Gastroesophageal sphincter (tissue), 4 donors: ENCODE results near the gene NKAIN2. TPM values are rescaled to one million over a fixed set of nuclear protein-coding genes. Genes with fewer than 3 reads are reported as not detected.

Source experiments
- ATAC-seq: fragments of 150-250 bp; one replicate; pipeline ENCODE4 v1.9.1; 2016; ENCODE audit warnings: mild to moderate bottlenecking, moderate library complexity
- H3K27ac ChIP-seq, 4 donors: fragments of 200-600 bp; sonication (generic) in 3 of 4; 1 replicate in 3 of 4; 2 replicates in 1 of 4; pipeline ENCODE4 v1.5.1; 2016 to 2019
- H3K27me3 ChIP-seq: fragments of 200-600 bp; sonication (generic); one replicate; pipeline ENCODE4 v1.5.1; 2019
- H3K36me3 ChIP-seq, 2 donors: fragments of 200-600 bp; sonication (generic); one replicate each; pipeline ENCODE4 v1.5.1; 2019; ENCODE audit warnings: control low read depth in 1 of 2
- H3K4me1 ChIP-seq, 3 donors: fragments of 200-600 bp; sonication (generic); 1 replicate in 2 of 3; 2 replicates in 1 of 3; pipeline ENCODE4 v1.5.1; 2016 to 2019; ENCODE audit warnings: control low read depth in 2 of 3
- H3K4me3 ChIP-seq, 2 donors: fragments of 200-600 bp; sonication (generic); one replicate each; pipeline ENCODE4 v1.5.1; 2019; ENCODE audit warnings: mild to moderate bottlenecking in 1 of 2, moderate library complexity in 1 of 2
- H3K9me3 ChIP-seq, 3 donors: fragments of 200-600 bp; sonication (generic); one replicate each; pipeline ENCODE4 v1.5.1; 2017 to 2019; ENCODE audit warnings: control low read depth in 2 of 3
- EP300 ChIP-seq: sonication (generic); formaldehyde crosslinking; IDR thresholded peaks from one replicate; pipeline ENCODE4 v1.6.1; 2017; ENCODE audit warnings: antibody characterized with exemption, mild to moderate bottlenecking
- POLR2A ChIP-seq, 2 donors: fragments of 450-650 bp; IDR thresholded peaks; one replicate each; pipeline ENCODE4 v1.6.1; 2017; ENCODE audit warnings: antibody characterized with exemption in 2 of 2, mild to moderate bottlenecking in 2 of 2, moderate library complexity in 1 of 2
- POLR2AphosphoS5 ChIP-seq: sonication (generic); formaldehyde crosslinking; IDR thresholded peaks from one replicate; pipeline ENCODE4 v1.6.1; 2017; ENCODE audit warnings: antibody characterized with exemption
- WGBS, 2 donors: methylation state at CpG; one replicate each; pipeline ENCODE4 v1.1.5; 2018; ENCODE audit warnings: low coverage in 1 of 2; 5-methylcytosine and 5-hydroxymethylcytosine counted together
- total RNA-seq, 4 donors: library from RNA; depleted of rRNA; stranded (reverse); fragments of >200 nt; gene quantifications; one replicate each; pipeline ENCODE4 v1.1.0, GENCODE V29; 2016
- TF ChIP-seq, protein P1 (sequence below), 4 experiments: fragments of 200-600 bp in 2 of 4; fragments of 450-650 bp in 2 of 4; sonication (generic) in 1 of 4; IDR thresholded peaks; one replicate each; pipeline ENCODE4 v1.5.1; 2017 to 2019; ENCODE audit warnings: antibody characterized with exemption in 4 of 4, mild to moderate bottlenecking in 2 of 4, moderate library complexity in 2 of 4

Gene NKAIN2
- total RNA-seq, 4 donors from 2014 or later = 0.23 to 3.2 TPM; not detected in 2

GRCh38 chr6:124438546-124439065, 634.9 kb downstream of the NKAIN2 start:
- TF ChIP-seq, protein P1, sequence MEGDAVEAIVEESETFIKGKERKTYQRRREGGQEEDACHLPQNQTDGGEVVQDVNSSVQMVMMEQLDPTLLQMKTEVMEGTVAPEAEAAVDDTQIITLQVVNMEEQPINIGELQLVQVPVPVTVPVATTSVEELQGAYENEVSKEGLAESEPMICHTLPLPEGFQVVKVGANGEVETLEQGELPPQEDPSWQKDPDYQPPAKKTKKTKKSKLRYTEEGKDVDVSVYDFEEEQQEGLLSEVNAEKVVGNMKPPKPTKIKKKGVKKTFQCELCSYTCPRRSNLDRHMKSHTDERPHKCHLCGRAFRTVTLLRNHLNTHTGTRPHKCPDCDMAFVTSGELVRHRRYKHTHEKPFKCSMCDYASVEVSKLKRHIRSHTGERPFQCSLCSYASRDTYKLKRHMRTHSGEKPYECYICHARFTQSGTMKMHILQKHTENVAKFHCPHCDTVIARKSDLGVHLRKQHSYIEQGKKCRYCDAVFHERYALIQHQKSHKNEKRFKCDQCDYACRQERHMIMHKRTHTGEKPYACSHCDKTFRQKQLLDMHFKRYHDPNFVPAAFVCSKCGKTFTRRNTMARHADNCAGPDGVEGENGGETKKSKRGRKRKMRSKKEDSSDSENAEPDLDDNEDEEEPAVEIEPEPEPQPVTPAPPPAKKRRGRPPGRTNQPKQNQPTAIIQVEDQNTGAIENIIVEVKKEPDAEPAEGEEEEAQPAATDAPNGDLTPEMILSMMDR (IDR thresholded peaks at IDR 0.05) = no peak
- TF ChIP-seq EP300 (no peak), POLR2A (IDR thresholded peaks at IDR 0.05) (no peak), POLR2AphosphoS5 (no peak)
- Histone ChIP-seq H3K4me3 (no peak overlapping the region), H3K4me1 (no peaks in the 10 kb centered on the region), H3K27ac (no peak overlapping the region), H3K27me3 (no peaks in the 10 kb centered on the region), H3K36me3 (no peaks in the 10 kb centered on the region), H3K9me3 (no peaks in the 10 kb centered on the region)
- ATAC-seq = no peak
- WGBS, 2 donors = 62 to 72% methylated on average over 4 of the region's 4 CpGs

DNA sequence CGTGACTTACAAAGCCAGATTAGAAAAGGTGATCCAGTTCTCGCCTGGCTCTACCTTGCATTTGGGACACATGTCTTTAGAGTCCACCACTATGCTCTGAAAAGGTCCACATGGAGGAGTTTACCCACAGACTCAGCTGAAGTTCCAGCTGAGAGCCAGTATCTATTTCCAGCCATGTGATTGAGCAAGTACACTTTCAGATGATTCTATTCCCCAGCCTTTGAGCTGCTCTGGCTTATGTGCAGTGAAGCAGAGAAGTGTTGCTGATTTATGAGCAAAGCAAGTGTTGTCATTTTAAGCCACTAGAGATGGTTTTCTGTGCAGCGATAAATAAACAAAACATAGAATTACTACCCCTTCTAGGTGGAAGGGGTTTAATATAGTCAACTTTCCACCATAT, 637.8 kb downstream of the NKAIN2 start:
- Histone ChIP-seq H3K9me3 (no peaks in the 10 kb centered on the region), H3K4me3 (no peak overlapping the region), H3K27ac (no peak overlapping the region), H3K4me1 (no peaks in the 10 kb centered on the region), H3K27me3 (no peaks in the 10 kb centered on the region), H3K36me3 (no peaks in the 10 kb centered on the region)
- ATAC-seq = no peak
- TF ChIP-seq POLR2A (IDR thresholded peaks at IDR 0.05) (no peak), POLR2AphosphoS5 (no peak), EP300 (no peak)
- TF ChIP-seq, protein P1 (IDR thresholded peaks at IDR 0.05) = no peak
- 94 to 98% methylated on average over 2 to 3 of the region's 3 CpGs for WGBS, 2 donors

DNA sequence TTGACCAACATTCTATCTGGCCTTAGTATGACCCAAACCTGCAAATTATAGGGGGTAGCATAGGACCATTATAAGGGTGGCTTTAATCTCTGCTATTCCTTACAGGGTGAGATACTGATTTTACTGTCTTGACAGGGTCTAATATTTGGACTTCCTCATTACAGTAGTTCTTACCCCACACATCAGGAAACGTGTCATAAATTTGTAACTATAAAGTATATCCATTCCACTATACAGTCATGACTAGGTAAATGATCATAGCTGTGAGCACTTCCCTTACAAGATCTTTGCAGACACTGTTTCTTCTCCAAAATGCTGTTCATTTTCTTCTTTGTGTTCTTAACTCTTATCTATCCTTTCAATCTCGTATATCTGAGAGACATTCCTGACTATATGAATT, 639.9 kb downstream of the NKAIN2 start:
- Histone ChIP-seq H3K27me3 (no peaks in the 10 kb centered on the region), H3K9me3 (no peaks in the 10 kb centered on the region), H3K4me1 (no peaks in the 10 kb centered on the region), H3K27ac (no peak overlapping the region), H3K36me3 (no peaks in the 10 kb centered on the region), H3K4me3 (no peak overlapping the region)
- no peak for ATAC-seq
- 53 to 80% methylated on average over 2 of the region's 2 CpGs for WGBS, 2 donors
- TF ChIP-seq EP300 (no peak), POLR2AphosphoS5 (no peak), POLR2A (IDR thresholded peaks at IDR 0.05) (no peak)
- TF ChIP-seq, protein P1 (IDR thresholded peaks at IDR 0.05) = no peak

- H3K4me1 ChIP-seq = no peaks in the 10 kb centered on the region
- no peak overlapping the region for H3K27ac ChIP-seq
- WGBS, 2 donors = 71% methylated on average over 2 to 3 of the region's 3 CpGs
- H3K9me3 ChIP-seq = no peaks in the 10 kb centered on the region
- TF ChIP-seq POLR2A (IDR thresholded peaks at IDR 0.05) (no peak), EP300 (no peak), POLR2AphosphoS5 (no peak)
- TF ChIP-seq, protein P1 (IDR thresholded peaks at IDR 0.05) = no peak
- no peaks in the 10 kb centered on the region for H3K36me3 ChIP-seq
- ATAC-seq = no peak
- H3K27me3 ChIP-seq = no peaks in the 10 kb centered on the region
- H3K4me3 ChIP-seq = no peak overlapping the region
Measured at GRCh38 chr6:124445581-124445980, 641.9 kb downstream of the NKAIN2 start.

GRCh38 chr6:124446961-124447360, 643.3 kb downstream of the NKAIN2 start:
- 38 to 42% methylated on average over 3 of the region's 3 CpGs for WGBS, 2 donors

More at GRCh38 chr6:124446961-124447360, 643.3 kb downstream of the NKAIN2 start:
- Histone ChIP-seq H3K27ac (no peak overlapping the region), H3K4me1 (no peaks in the 10 kb centered on the region), H3K36me3 (no peaks in the 10 kb centered on the region), H3K9me3 (no peaks in the 10 kb centered on the region), H3K4me3 (no peak overlapping the region), H3K27me3 (no peaks in the 10 kb centered on the region)
- no peak for ATAC-seq
- TF ChIP-seq POLR2AphosphoS5 (no peak), POLR2A (IDR thresholded peaks at IDR 0.05) (no peak), EP300 (no peak)
- TF ChIP-seq, protein P1 (IDR thresholded peaks at IDR 0.05) = no peak
